ENCODE results near the gene P2RY12. TPM values are rescaled to one million over a fixed set of nuclear protein-coding genes. Genes with fewer than 3 reads are reported as not detected.

The P2RY12 gene
- total RNA-seq, result not detected in 2 replicates

- Mint-ChIP-seq H3K4me1 (ENCODE audit: low read depth) (peaks cover 7% of the 10 kb centered on the region), H3K9me3 (no peaks in the 10 kb centered on the region), H3K36me3 (ENCODE audit: low read depth) (no peaks in the 10 kb centered on the region), H3K27me3 (ENCODE audit: low read depth) (peaks cover 2% of the 10 kb centered on the region), H3K27ac (no peak within 1 kb of the TSS), H3K4me3 (ENCODE audit: low read depth) (no peak within 1 kb of the TSS)
- DNase-seq (ENCODE audit: low spot score), result no peak
- intact Hi-C loops (cut with micrococcal nuclease), result no loop called here
Measured at GRCh38 chr3:151384741-151385174, at the start of gene P2RY12. Gene P2RY12 (minus strand): TSS chr3:151384753. CDS start chr3:151338845, 45,908 bp downstream.

GRCh38 chr3:151432616-151433372 lies 48.2 kb upstream of the P2RY12 start:
- DNase-seq (ENCODE audit: low spot score), result no peak
- H3K4me3 Mint-ChIP-seq (ENCODE audit: low read depth), result no peak overlapping the region
- intact Hi-C loops (cut with micrococcal nuclease), result no loop called here
- no peaks in the 10 kb centered on the region for H3K27me3 Mint-ChIP-seq (ENCODE audit: low read depth)
- no peak overlapping the region for H3K27ac Mint-ChIP-seq
- no peaks in the 10 kb centered on the region for H3K9me3 Mint-ChIP-seq
- H3K4me1 Mint-ChIP-seq (ENCODE audit: low read depth), result peaks cover 3% of the 10 kb centered on the region
- no peaks in the 10 kb centered on the region for H3K36me3 Mint-ChIP-seq (ENCODE audit: low read depth)

GRCh38 chr3:151431940-151432339 lies 47.4 kb upstream of the P2RY12 start:
- Mint-ChIP-seq H3K27me3 (ENCODE audit: low read depth) (no peaks in the 10 kb centered on the region), H3K4me1 (ENCODE audit: low read depth) (peaks cover 3% of the 10 kb centered on the region), H3K4me3 (ENCODE audit: low read depth) (no peak overlapping the region), H3K36me3 (ENCODE audit: low read depth) (no peaks in the 10 kb centered on the region), H3K27ac (no peak overlapping the region), H3K9me3 (no peaks in the 10 kb centered on the region)
- intact Hi-C loops (cut with micrococcal nuclease), result no loop called here
- no peak for DNase-seq (ENCODE audit: low spot score)

- no peak overlapping the region for H3K4me3 Mint-ChIP-seq (ENCODE audit: low read depth)
- intact Hi-C loops (cut with micrococcal nuclease), result no loop called here
- DNase-seq (ENCODE audit: low spot score), result no peak
- H3K4me1 Mint-ChIP-seq (ENCODE audit: low read depth), result peaks cover 3% of the 10 kb centered on the region
- H3K9me3 Mint-ChIP-seq, result no peaks in the 10 kb centered on the region
- no peaks in the 10 kb centered on the region for H3K27me3 Mint-ChIP-seq (ENCODE audit: low read depth)
- no peaks in the 10 kb centered on the region for H3K36me3 Mint-ChIP-seq (ENCODE audit: low read depth)
- no peak overlapping the region for H3K27ac Mint-ChIP-seq
Measured at GRCh38 chr3:151430821-151431484, 46.4 kb upstream of the P2RY12 start.

- intact Hi-C loops (cut with micrococcal nuclease), result loop anchor here (10.0 kb wide), 1 partner anchor 134 kb away; no protein-coding TSS in a partner anchor
- no peaks in the 10 kb centered on the region for H3K27me3 Mint-ChIP-seq (ENCODE audit: low read depth)
- H3K4me3 Mint-ChIP-seq (ENCODE audit: low read depth), result no peak overlapping the region
Measured at GRCh38 chr3:151428386-151428785, 43.8 kb upstream of the P2RY12 start.

GRCh38 chr3:151426341-151426657 lies 41.7 kb upstream of the P2RY12 start:
- intact Hi-C loops (cut with micrococcal nuclease), result loop anchor here (10.0 kb wide), 1 partner anchor 131 kb away; no protein-coding TSS in a partner anchor
- no peak for DNase-seq (ENCODE audit: low spot score)
- no peak overlapping the region for H3K4me3 Mint-ChIP-seq (ENCODE audit: low read depth)
- H3K36me3 Mint-ChIP-seq (ENCODE audit: low read depth), result no peaks in the 10 kb centered on the region
- peaks cover 6% of the 10 kb centered on the region for H3K4me1 Mint-ChIP-seq (ENCODE audit: low read depth)
- H3K9me3 Mint-ChIP-seq, result no peaks in the 10 kb centered on the region
- no peak overlapping the region for H3K27ac Mint-ChIP-seq
- H3K27me3 Mint-ChIP-seq (ENCODE audit: low read depth), result no peaks in the 10 kb centered on the region

More at GRCh38 chr3:151428386-151428785, 43.8 kb upstream of the P2RY12 start:
- H3K4me1 Mint-ChIP-seq (ENCODE audit: low read depth), result peaks cover 3% of the 10 kb centered on the region
- H3K36me3 Mint-ChIP-seq (ENCODE audit: low read depth), result no peaks in the 10 kb centered on the region
- no peaks in the 10 kb centered on the region for H3K9me3 Mint-ChIP-seq
- DNase-seq (ENCODE audit: low spot score), result no peak
- no peak overlapping the region for H3K27ac Mint-ChIP-seq

GRCh38 chr3:151425627-151426340 lies 41.2 kb upstream of the P2RY12 start:
- no peak for DNase-seq (ENCODE audit: low spot score)
- Mint-ChIP-seq H3K27me3 (ENCODE audit: low read depth) (no peaks in the 10 kb centered on the region), H3K4me1 (ENCODE audit: low read depth) (peaks cover 3% of the 10 kb centered on the region), H3K36me3 (ENCODE audit: low read depth) (no peaks in the 10 kb centered on the region), H3K4me3 (ENCODE audit: low read depth) (no peak overlapping the region), H3K9me3 (no peaks in the 10 kb centered on the region), H3K27ac (no peak overlapping the region)
- intact Hi-C loops (cut with micrococcal nuclease), result loop anchor here (10.0 kb wide), 1 partner anchor 131 kb away; no protein-coding TSS in a partner anchor

GRCh38 chr3:151423091-151423490 lies 38.5 kb upstream of the P2RY12 start:
- H3K9me3 Mint-ChIP-seq, result no peaks in the 10 kb centered on the region
- H3K27me3 Mint-ChIP-seq (ENCODE audit: low read depth), result no peaks in the 10 kb centered on the region
- peaks cover 3% of the 10 kb centered on the region for H3K4me1 Mint-ChIP-seq (ENCODE audit: low read depth)
- H3K27ac Mint-ChIP-seq, result no peak overlapping the region
- H3K4me3 Mint-ChIP-seq (ENCODE audit: low read depth), result no peak overlapping the region
- no peaks in the 10 kb centered on the region for H3K36me3 Mint-ChIP-seq (ENCODE audit: low read depth)
- intact Hi-C loops (cut with micrococcal nuclease), result loop anchor here (10.0 kb wide), 1 partner anchor 128 kb away; no protein-coding TSS in a partner anchor
- no peak for DNase-seq (ENCODE audit: low spot score)

- Mint-ChIP-seq H3K36me3 (ENCODE audit: low read depth) (no peaks in the 10 kb centered on the region), H3K27me3 (ENCODE audit: low read depth) (no peaks in the 10 kb centered on the region), H3K9me3 (no peaks in the 10 kb centered on the region), H3K27ac (no peak overlapping the region), H3K4me3 (ENCODE audit: low read depth) (no peak overlapping the region), H3K4me1 (ENCODE audit: low read depth) (peaks cover 3% of the 10 kb centered on the region)
- intact Hi-C loops (cut with micrococcal nuclease), result loop anchor here (10.0 kb wide), 1 partner anchor 127 kb away; no protein-coding TSS in a partner anchor
- no peak for DNase-seq (ENCODE audit: low spot score)
Measured at GRCh38 chr3:151421938-151422337, 37.4 kb upstream of the P2RY12 start.

- no peak for DNase-seq (ENCODE audit: low spot score)
- Mint-ChIP-seq H3K36me3 (ENCODE audit: low read depth) (no peaks in the 10 kb centered on the region), H3K27ac (no peak overlapping the region), H3K27me3 (ENCODE audit: low read depth) (no peaks in the 10 kb centered on the region), H3K4me1 (ENCODE audit: low read depth) (peaks cover 3% of the 10 kb centered on the region), H3K9me3 (no peaks in the 10 kb centered on the region), H3K4me3 (ENCODE audit: low read depth) (no peak overlapping the region)
- intact Hi-C loops (cut with micrococcal nuclease), result loop anchor here (10.0 kb wide), 1 partner anchor 125 kb away; no protein-coding TSS in a partner anchor
Measured at GRCh38 chr3:151419806-151420205, 35.3 kb upstream of the P2RY12 start.

- Mint-ChIP-seq H3K27me3 (ENCODE audit: low read depth) (no peaks in the 10 kb centered on the region), H3K4me3 (ENCODE audit: low read depth) (no peak overlapping the region), H3K36me3 (ENCODE audit: low read depth) (no peaks in the 10 kb centered on the region), H3K9me3 (no peaks in the 10 kb centered on the region), H3K4me1 (ENCODE audit: low read depth) (no peaks in the 10 kb centered on the region), H3K27ac (no peak overlapping the region)
- intact Hi-C loops (cut with micrococcal nuclease), result no loop called here
- no peak for DNase-seq (ENCODE audit: low spot score)
Measured at GRCh38 chr3:151415289-151415688, 30.7 kb upstream of the P2RY12 start.

GRCh38 chr3:151412989-151413388 lies 28.4 kb upstream of the P2RY12 start:
- Mint-ChIP-seq H3K4me3 (ENCODE audit: low read depth) (no peak overlapping the region), H3K4me1 (ENCODE audit: low read depth) (no peaks in the 10 kb centered on the region), H3K27ac (no peak overlapping the region), H3K9me3 (no peaks in the 10 kb centered on the region), H3K27me3 (ENCODE audit: low read depth) (no peaks in the 10 kb centered on the region), H3K36me3 (ENCODE audit: low read depth) (no peaks in the 10 kb centered on the region)
- no peak for DNase-seq (ENCODE audit: low spot score)
- intact Hi-C loops (cut with micrococcal nuclease), result no loop called here
